Activated CD4-positive, alpha-beta T cell treated with anti-CD3 and anti-CD28 coated beads, Interleukin-2, amount 10 ng/mL, durations not matched to agents 7 days and 5 days (primary cell): ENCODE results near the gene FAM193A. TPM values are rescaled to one million over a fixed set of nuclear protein-coding genes. Genes with fewer than 3 reads are reported as not detected.
A peak's percentile ranks its signal among the peaks of the same experiment; 100 is the strongest.
"Not testable (repeated sequence)": the region's sequence is repeated elsewhere in the genome, so short reads cannot be mapped to it uniquely, and the experiment has no call there.

Experiments
- CTCF ChIA-PET: fragments of 350-600 bp; sonication (Branson Sonifier 250); formaldehyde crosslinking; loops from one replicate; lab custom pipeline; 2021; ENCODE audit warnings: antibody characterized with exemption; lab: Charles Lee
- POLR2A ChIA-PET: fragments of 350-600 bp; sonication (Branson Sonifier 250); formaldehyde crosslinking; loops from one replicate; lab custom pipeline; 2021; ENCODE audit warnings: antibody characterized with exemption; lab: Charles Lee
- DNase-seq: peaks from one replicate; pipeline ENCODE4 v3.0.0-alpha.2; 2020
- H3K27ac Mint-ChIP-seq: one replicate; pipeline ENCODE4 v1.8.0; 2021; ENCODE audit warnings: mild to moderate bottlenecking, moderate library complexity, mixed read lengths
- H3K27me3 Mint-ChIP-seq: one replicate; pipeline ENCODE4 v1.8.0; 2021; ENCODE audit warnings: mixed read lengths
- H3K36me3 Mint-ChIP-seq: one replicate; pipeline ENCODE4 v1.8.0; 2021; ENCODE audit warnings: low read depth, mixed read lengths
- H3K4me1 Mint-ChIP-seq: one replicate; pipeline ENCODE4 v1.8.0; 2021; ENCODE audit warnings: mixed read lengths
- H3K4me3 Mint-ChIP-seq: one replicate; pipeline ENCODE4 v1.8.0; 2021; ENCODE audit warnings: mild to moderate bottlenecking, moderate library complexity, mixed read lengths
- H3K9me3 Mint-ChIP-seq: one replicate; pipeline ENCODE4 v1.8.0; 2021; ENCODE audit warnings: mixed read lengths
- total RNA-seq, 2 experiments: library from RNA; stranded (reverse); gene quantifications; one replicate each; pipeline ENCODE4 v1.2.3, GENCODE V29; 2021

The FAM193A gene
- total RNA-seq, 2 experiments from 2014 or later = 33.2 to 35.5 TPM

DNA sequence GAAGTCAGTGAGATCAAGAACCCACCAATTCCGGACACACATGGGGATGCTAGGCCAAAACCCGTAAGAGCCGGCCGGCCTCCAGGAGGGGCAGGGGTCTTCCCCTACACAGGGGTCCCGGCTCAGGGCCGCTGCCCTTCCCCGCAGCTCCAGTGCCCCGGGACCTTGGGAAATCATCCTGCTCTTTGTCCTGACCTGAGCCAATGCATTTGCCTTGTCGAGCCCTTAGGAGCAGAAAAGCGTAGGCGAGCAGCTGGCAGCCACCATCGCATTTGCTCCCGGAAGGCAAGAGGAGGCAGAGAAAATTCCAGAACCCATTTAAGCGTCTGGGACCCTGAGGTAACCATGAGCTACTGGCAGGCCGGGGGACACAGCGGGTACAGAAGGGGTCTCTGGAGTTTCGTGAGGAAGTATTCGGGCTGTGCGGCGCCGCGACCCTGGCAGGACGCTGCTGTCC, 227.1 kb downstream of the FAM193A start:
- POLR2A ChIA-PET = no interaction called here
- Mint-ChIP-seq H3K9me3 (no peaks in the 10 kb centered on the region), H3K27ac (no peak overlapping the region), H3K4me3 (peak overlapping the region; percentile 40), H3K36me3 (no peaks in the 10 kb centered on the region), H3K27me3 (no peaks in the 10 kb centered on the region), H3K4me1 (peaks cover 14% of the 10 kb centered on the region)
- CTCF ChIA-PET = interaction anchor here (0.6 to 3.3 kb wide), 28 partner anchors 10 to 345 kb away, joined by 3 to 16 read pairs (median 3); partner anchors contain the start of genes CFAP99, GRK4 and NOP14
- no peak for DNase-seq

DNA sequence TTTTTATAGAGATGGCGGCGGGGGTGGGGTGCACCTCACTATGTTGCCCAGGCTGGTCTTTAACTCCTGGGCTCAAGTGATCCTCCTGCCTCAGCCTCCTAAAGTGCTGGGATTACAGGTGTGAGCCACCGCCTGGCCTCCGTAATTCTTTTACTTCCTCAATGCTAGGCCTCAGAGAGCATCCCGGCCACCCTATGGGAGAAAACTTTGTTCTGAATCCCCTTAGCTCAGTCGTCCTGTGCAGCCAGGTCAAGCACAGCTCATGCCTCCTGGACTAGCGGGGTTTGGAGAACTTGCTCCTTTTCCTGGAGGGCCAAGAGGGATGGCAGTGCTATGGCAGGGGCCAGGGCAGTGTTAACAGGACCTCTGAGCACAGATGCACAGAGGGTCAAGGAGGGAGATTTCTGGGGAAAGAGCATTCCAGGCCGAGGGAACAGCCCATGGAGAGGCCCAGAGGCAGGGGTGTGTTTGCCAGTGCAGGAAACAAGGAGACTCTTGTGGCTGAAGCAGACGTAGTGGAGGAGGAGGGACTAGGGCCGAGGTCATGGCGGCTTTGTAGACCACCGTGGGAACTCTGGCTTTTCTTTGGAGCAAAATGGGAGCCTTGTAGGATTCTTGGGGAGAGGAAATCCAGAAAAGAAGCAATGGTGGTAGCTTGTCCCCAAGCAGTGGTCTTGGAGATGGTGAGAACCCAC, 229.5 kb downstream of the FAM193A start:
- peaks cover 27% of the 10 kb centered on the region for H3K4me1 Mint-ChIP-seq
- no peaks in the 10 kb centered on the region for H3K36me3 Mint-ChIP-seq
- no peak for DNase-seq
- POLR2A ChIA-PET = no interaction called here
- CTCF ChIA-PET = interaction anchor here (0.6 to 3.3 kb wide), 4 partner anchors 15 to 189 kb away, joined by 3 to 14 read pairs (median 3); no protein-coding TSS in a partner anchor
- no peaks in the 10 kb centered on the region for H3K27me3 Mint-ChIP-seq
- H3K27ac Mint-ChIP-seq = no peak overlapping the region
- H3K4me3 Mint-ChIP-seq = no peak overlapping the region
- peaks cover 5% of the 10 kb centered on the region for H3K9me3 Mint-ChIP-seq

GRCh38 chr4:2767046-2767704, 230.7 kb downstream of the FAM193A start:
- ChIA-PET CTCF (interaction anchor here (0.6 to 1.6 kb wide), 2 partner anchors 9 to 15 kb away, joined by 3 to 4 read pairs; no protein-coding TSS in a partner anchor), POLR2A (no interaction called here)
- Mint-ChIP-seq H3K9me3 (peaks cover 5% of the 10 kb centered on the region), H3K4me1 (peaks cover 34% of the 10 kb centered on the region), H3K27ac (no peak overlapping the region), H3K4me3 (no peak overlapping the region), H3K27me3 (no peaks in the 10 kb centered on the region), H3K36me3 (no peaks in the 10 kb centered on the region)
- DNase-seq = no peak

DNA sequence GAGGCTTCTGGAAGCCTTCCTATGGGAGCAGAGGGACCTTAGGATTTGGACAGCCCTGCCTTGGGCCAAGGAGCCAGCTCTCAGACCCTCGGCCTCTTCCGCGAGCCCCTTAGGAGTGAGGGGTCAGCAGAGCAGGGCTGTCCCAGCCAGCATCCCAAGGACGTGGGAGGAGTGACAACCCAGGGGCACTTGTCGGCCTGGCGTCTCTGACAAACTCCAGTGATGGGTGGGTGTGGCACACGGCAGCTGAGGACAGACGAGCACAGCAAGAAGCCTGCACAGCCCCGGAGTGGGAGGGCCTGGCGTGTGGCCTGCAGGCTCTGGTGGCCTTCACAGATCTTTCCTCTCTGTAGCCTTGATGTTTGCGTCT, 231.2 kb downstream of the FAM193A start:
- ChIA-PET CTCF (interaction anchor here (1.6 kb wide), 1 partner anchor 14 kb away, joined by 4 read pairs; no protein-coding TSS in a partner anchor), POLR2A (no interaction called here)
- H3K27me3 Mint-ChIP-seq = no peaks in the 10 kb centered on the region
- no peak for DNase-seq
- no peaks in the 10 kb centered on the region for H3K36me3 Mint-ChIP-seq
- H3K9me3 Mint-ChIP-seq = peaks cover 5% of the 10 kb centered on the region
- peaks cover 34% of the 10 kb centered on the region for H3K4me1 Mint-ChIP-seq
- no peak overlapping the region for H3K4me3 Mint-ChIP-seq
- H3K27ac Mint-ChIP-seq = no peak overlapping the region

GRCh38 chr4:2768124-2768523, 231.7 kb downstream of the FAM193A start:
- POLR2A ChIA-PET = no interaction called here

DNA sequence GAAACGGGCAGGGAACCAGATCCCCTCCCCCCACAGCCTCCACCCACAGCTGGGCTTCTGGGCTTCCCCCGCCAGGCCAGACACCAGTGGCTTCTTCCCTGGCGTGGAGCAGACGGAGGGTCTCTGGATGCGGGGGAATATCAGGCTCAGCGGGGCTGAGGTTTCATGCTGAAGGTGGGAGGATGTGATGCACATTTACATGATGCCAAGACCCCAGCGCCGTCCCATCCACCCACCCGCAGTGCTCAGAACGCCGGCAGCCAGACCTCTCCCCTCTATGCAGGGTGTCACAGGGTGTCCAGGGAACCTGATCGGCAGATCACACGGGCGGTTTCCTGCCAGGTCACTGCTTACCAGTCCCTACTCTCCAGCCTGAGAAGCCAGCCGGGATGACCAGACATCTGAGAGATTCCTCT, 232.5 kb downstream of the FAM193A start:
- Mint-ChIP-seq H3K27ac (no peak overlapping the region), H3K4me3 (no peak overlapping the region), H3K36me3 (no peaks in the 10 kb centered on the region), H3K27me3 (no peaks in the 10 kb centered on the region), H3K9me3 (peaks cover 5% of the 10 kb centered on the region), H3K4me1 (peaks cover 32% of the 10 kb centered on the region)
- ChIA-PET CTCF (no interaction called here), POLR2A (no interaction called here)
- DNase-seq = no peak

More at GRCh38 chr4:2768124-2768523, 231.7 kb downstream of the FAM193A start:
- Mint-ChIP-seq H3K27me3 (no peaks in the 10 kb centered on the region), H3K36me3 (no peaks in the 10 kb centered on the region), H3K4me1 (peaks cover 34% of the 10 kb centered on the region), H3K9me3 (peaks cover 5% of the 10 kb centered on the region), H3K4me3 (no peak overlapping the region), H3K27ac (no peak overlapping the region)
- CTCF ChIA-PET = interaction anchor here (1.6 kb wide), 1 partner anchor 14 kb away, joined by 4 read pairs; no protein-coding TSS in a partner anchor
- no peak for DNase-seq

DNA sequence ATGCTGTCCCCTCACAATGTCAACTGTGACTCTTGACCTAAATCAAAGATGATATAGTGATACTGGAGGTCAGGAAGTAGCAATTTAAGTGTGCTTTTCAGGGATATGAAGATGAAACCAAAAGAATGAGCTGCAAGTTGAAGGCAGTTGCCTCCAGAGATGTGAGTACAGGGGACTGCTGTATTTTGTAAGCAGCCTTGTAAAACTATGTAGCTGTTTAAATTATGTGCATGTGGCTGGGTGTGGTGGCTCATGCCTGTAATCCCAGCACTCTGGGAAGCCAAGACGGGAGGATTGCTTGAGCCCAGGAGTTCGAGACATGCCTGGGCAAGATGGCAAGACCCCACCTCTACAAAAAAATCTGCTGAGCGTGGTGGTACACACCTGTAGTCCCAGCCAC, 234.8 kb downstream of the FAM193A start:
- H3K4me1 Mint-ChIP-seq = peaks cover 25% of the 10 kb centered on the region
- CTCF ChIA-PET = interaction anchor here (0.9 to 1.5 kb wide), 3 partner anchors 8 to 238 kb away, joined by 3 to 7 read pairs (median 3); no protein-coding TSS in a partner anchor
- POLR2A ChIA-PET = interaction anchor here (0.6 to 0.7 kb wide), 2 partner anchors 182 to 792 kb away, joined by 3 to 4 read pairs; no protein-coding TSS in a partner anchor
- H3K9me3 Mint-ChIP-seq = peaks cover 5% of the 10 kb centered on the region
- H3K36me3 Mint-ChIP-seq = no peaks in the 10 kb centered on the region
- DNase-seq = no peak
- peak overlapping the region; percentile 63 for H3K27ac Mint-ChIP-seq
- H3K27me3 Mint-ChIP-seq = no peaks in the 10 kb centered on the region
- H3K4me3 Mint-ChIP-seq = no peak overlapping the region

- CTCF ChIA-PET = interaction anchor here (0.5 to 1.6 kb wide), 2 partner anchors 10 to 176 kb away, joined by 3 read pairs; no protein-coding TSS in a partner anchor
- peaks cover 11% of the 10 kb centered on the region for H3K27me3 Mint-ChIP-seq
These were observed 244.2 kb downstream of the FAM193A start for GRCh38 chr4:2780643-2781042.

GRCh38 chr4:2781911-2782310, 245.5 kb downstream of the FAM193A start:
- peaks cover 11% of the 10 kb centered on the region for H3K27me3 Mint-ChIP-seq
- H3K4me3 Mint-ChIP-seq = no peak overlapping the region
- H3K4me1 Mint-ChIP-seq = peaks cover 14% of the 10 kb centered on the region
- no peak overlapping the region for H3K27ac Mint-ChIP-seq
- peaks cover 4% of the 10 kb centered on the region for H3K36me3 Mint-ChIP-seq
- DNase-seq = no peak
- peaks cover 22% of the 10 kb centered on the region for H3K9me3 Mint-ChIP-seq
- POLR2A ChIA-PET = no interaction called here
- CTCF ChIA-PET = interaction anchor here (0.8 to 2.4 kb wide), 4 partner anchors 11 to 138 kb away, joined by 3 to 7 read pairs (median 4); no protein-coding TSS in a partner anchor

More at GRCh38 chr4:2780643-2781042, 244.2 kb downstream of the FAM193A start:
- H3K9me3 Mint-ChIP-seq = peaks cover 22% of the 10 kb centered on the region
- H3K4me3 Mint-ChIP-seq, H3K36me3 Mint-ChIP-seq, H3K27ac Mint-ChIP-seq, H3K4me1 Mint-ChIP-seq, POLR2A ChIA-PET, DNase-seq: not testable (repeated sequence)

Other genes starting within 250 kb of the FAM193A start
- gene ZFYVE28, start 118.0 kb upstream of the FAM193A start, total RNA-seq = 10 to 100 TPM; 14.8 to 17.2 TPM
- not detected for gene CFAP99, start 117.7 kb upstream of the FAM193A start, total RNA-seq
- gene RNF4, start 67.5 kb upstream of the FAM193A start, total RNA-seq = 100 to 1,000 TPM in 1 of 2 experiments, 10 to 100 TPM in 1; 96.2 to 102 TPM
- gene TNIP2, start 219.7 kb downstream of the FAM193A start, total RNA-seq = 10 to 100 TPM; 35.0 to 43.6 TPM